T-helper 2 cell treated with Interferon-gamma antibody and Interleukin-4, amounts not matched to agents 100 ng/mL and 5 ng/mL, for 36 hours (primary cell): ENCODE data around the gene PRDM16. TPM values are rescaled to one million over a fixed set of nuclear protein-coding genes. Genes with fewer than 3 reads are reported as not detected.

Experiments used
- intact Hi-C: fragments of 100-400 bp; cut with micrococcal nuclease; formaldehyde crosslinking; loops from one replicate; pipeline ENCODE4 v1.15.1; 2023
- total RNA-seq: library from RNA; stranded (reverse); gene quantifications from 2 replicates; pipeline ENCODE4 v1.2.3, GENCODE V29; 2022

Gene PRDM16
- total RNA-seq, 1 donor from 2014 or later, result not detected

- intact Hi-C loops, result no loop called here
Measured at GRCh38 chr1:3241673-3242407, 172.8 kb downstream of the PRDM16 start.

- intact Hi-C loops, result no loop called here
Measured at GRCh38 chr1:3242408-3243260, 173.6 kb downstream of the PRDM16 start.

- intact Hi-C loops, result no loop called here
Measured at GRCh38 chr1:3243304-3243703, 174.3 kb downstream of the PRDM16 start.

- intact Hi-C loops, result no loop called here
Measured at GRCh38 chr1:3244025-3244926, 175.3 kb downstream of the PRDM16 start.

GRCh38 chr1:3244927-3245315 lies 175.9 kb downstream of the PRDM16 start:
- intact Hi-C loops, result no loop called here

GRCh38 chr1:3245344-3245743 lies 176.3 kb downstream of the PRDM16 start:
- intact Hi-C loops, result no loop called here

GRCh38 chr1:3245768-3246167 lies 176.8 kb downstream of the PRDM16 start:
- intact Hi-C loops, result no loop called here

GRCh38 chr1:3246251-3246650 lies 177.2 kb downstream of the PRDM16 start:
- intact Hi-C loops, result no loop called here

- intact Hi-C loops, result no loop called here
Measured at GRCh38 chr1:3247521-3248121, 178.6 kb downstream of the PRDM16 start.

GRCh38 chr1:3248155-3249141 lies 179.4 kb downstream of the PRDM16 start:
- intact Hi-C loops, result no loop called here

GRCh38 chr1:3249231-3249630 lies 180.2 kb downstream of the PRDM16 start:
- intact Hi-C loops, result no loop called here

- intact Hi-C loops, result no loop called here
Measured at GRCh38 chr1:3249631-3250501, 180.9 kb downstream of the PRDM16 start.

GRCh38 chr1:3250624-3251023 lies 181.6 kb downstream of the PRDM16 start:
- intact Hi-C loops, result no loop called here

GRCh38 chr1:3251099-3251806 lies 182.2 kb downstream of the PRDM16 start:
- intact Hi-C loops, result no loop called here

- intact Hi-C loops, result no loop called here
Measured at GRCh38 chr1:3251807-3252428, 182.9 kb downstream of the PRDM16 start.

- intact Hi-C loops, result no loop called here
Measured at GRCh38 chr1:3255680-3256079, 186.7 kb downstream of the PRDM16 start.

- intact Hi-C loops, result no loop called here
Measured at GRCh38 chr1:3257788-3258187, 188.8 kb downstream of the PRDM16 start.
